Endodermal cell (in vitro differentiated cells): ENCODE data around the gene FLT3LG. TPM values are rescaled to one million over a fixed set of nuclear protein-coding genes. Genes with fewer than 3 reads are reported as not detected.

Experiments used
- DNase-seq: peaks from one replicate; pipeline ENCODE4 v3.0.0-alpha.2; 2017
- H3K27ac ChIP-seq: 2 replicates; pipeline ENCODE4 v1.5.1; 2013; ENCODE audit warnings: mild to moderate bottlenecking, low read depth, low read length, moderate library complexity
- H3K27me3 ChIP-seq: 2 replicates; pipeline ENCODE4 v1.6.1; 2013; ENCODE audit warnings: mild to moderate bottlenecking, low read length, moderate library complexity; ENCODE audit not compliant: insufficient read depth, control insufficient read depth, poor library complexity, severe bottlenecking
- H3K36me3 ChIP-seq: 2 replicates; pipeline ENCODE4 v1.7.0; 2013; ENCODE audit warnings: mild to moderate bottlenecking, low read length, moderate library complexity; ENCODE audit not compliant: control insufficient read depth, insufficient read depth
- H3K4me1 ChIP-seq: one replicate; pipeline ENCODE4 v1.7.0; 2013; ENCODE audit warnings: low read length; ENCODE audit not compliant: control insufficient read depth, insufficient read depth
- H3K4me3 ChIP-seq: 2 replicates; pipeline ENCODE4 v1.5.1; 2013; ENCODE audit warnings: mild to moderate bottlenecking, low read length, moderate library complexity
- H3K9ac ChIP-seq: 2 replicates; pipeline ENCODE4 v1.6.1; 2013; ENCODE audit warnings: mild to moderate bottlenecking, low read length, moderate library complexity; ENCODE audit not compliant: poor library complexity, severe bottlenecking; ENCODE audit errors: extremely low read depth
- H3K9me3 ChIP-seq: 2 replicates; pipeline ENCODE4 v1.6.1; 2013; ENCODE audit warnings: mild to moderate bottlenecking, low read length, moderate library complexity; ENCODE audit not compliant: control insufficient read depth
- H3K27ac Mint-ChIP-seq: 2 replicates; pipeline ENCODE4 v1.8.0; 2020; ENCODE audit warnings: mixed read lengths
- H3K27me3 Mint-ChIP-seq: 2 replicates; pipeline ENCODE4 v1.8.0; 2021; ENCODE audit warnings: mild to moderate bottlenecking, mixed read lengths; ENCODE audit not compliant: insufficient read depth
- H3K36me3 Mint-ChIP-seq: 2 replicates; pipeline ENCODE4 v1.8.0; 2020; ENCODE audit warnings: low read depth, mixed read lengths
- H3K4me1 Mint-ChIP-seq: 2 replicates; pipeline ENCODE4 v1.8.0; 2020; ENCODE audit warnings: mixed read lengths
- H3K4me3 Mint-ChIP-seq: 2 replicates; pipeline ENCODE4 v1.8.0; 2020; ENCODE audit warnings: mild to moderate bottlenecking, moderate library complexity, mixed read lengths
- H3K9me3 Mint-ChIP-seq: 2 replicates; pipeline ENCODE4 v1.8.0; 2020; ENCODE audit warnings: mild to moderate bottlenecking, mixed read lengths
- WGBS, 2 experiments: methylation state at CpG; one replicate each; pipeline versions ENCODE4 v1.1.5 to v1.1.7; 2013; ENCODE audit warnings: missing lambda C conversion rate in 2 of 2, mixed read lengths in 1 of 2; ENCODE audit not compliant: insufficient coverage in 1 of 2, insufficient read length in 1 of 2; 5-methylcytosine and 5-hydroxymethylcytosine counted together
- total RNA-seq, 2 donors: library from RNA; stranded (reverse); fragmentation: NEBNext Ultra II Directional in 1 of 2; extraction: Animal tissue kit (Norgen Biotek cat#: 25700) in 1 of 2; gene quantifications; 2 replicates in 1 of 2; 3 replicates in 1 of 2; pipeline ENCODE4 v1.2.1, GENCODE V29; 2021
- TF ChIP-seq, protein P1 (sequence below): fragments of 200-600 bp; sonication (generic); conservative IDR thresholded peaks from 2 replicates; pipeline ENCODE4 v1.5.0; 2021; ENCODE audit warnings: antibody characterized with exemption, mild to moderate bottlenecking

Gene FLT3LG
- total RNA-seq, 2 donors from 2014 or later = 0.75 to 2.3 TPM

DNA sequence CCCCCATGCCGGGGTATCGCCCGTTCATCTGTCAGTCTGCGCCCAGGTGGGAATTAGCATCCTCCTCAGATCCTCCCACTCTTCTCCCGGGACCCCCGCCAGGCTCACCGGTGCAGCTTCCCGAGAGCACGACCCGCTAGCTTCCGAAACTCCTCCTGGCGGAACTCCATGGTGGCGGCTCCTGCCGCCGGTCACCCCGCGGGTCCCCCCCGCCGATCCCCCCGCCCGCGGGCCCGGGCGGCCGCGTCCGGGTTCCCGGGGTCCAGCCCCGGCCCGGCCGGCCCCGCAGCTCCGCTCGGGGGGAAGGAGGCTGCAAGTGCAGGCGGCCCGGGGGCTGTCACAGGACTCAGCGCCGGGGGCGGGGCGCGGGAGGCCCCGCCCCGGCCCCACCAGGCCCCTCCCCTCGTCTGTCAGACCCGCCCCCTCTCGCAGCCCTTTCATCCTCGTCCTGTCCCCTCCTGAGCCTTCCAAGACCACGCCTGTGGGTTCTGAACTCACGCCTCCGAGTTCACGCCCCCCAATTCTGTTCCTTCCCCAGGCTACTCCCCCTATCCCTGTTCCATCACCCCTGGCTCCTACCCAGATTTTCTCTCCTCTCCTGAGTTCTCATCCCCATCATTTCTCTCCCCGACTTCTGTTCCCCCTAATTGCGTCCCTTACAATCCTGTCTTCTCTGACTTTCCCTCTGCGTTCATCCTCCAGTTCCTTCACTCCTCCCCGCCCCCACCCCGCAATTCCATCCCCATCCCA, 32.6 kb upstream of the FLT3LG start, which contains the start of gene SLC17A7:
Gene SLC17A7, minus strand, starts transcription at position 318 of the 750 bp plus-strand sequence. Its CDS starts 148 bp downstream, at position 170.
- Mint-ChIP-seq H3K27me3 (peaks cover 63% of the 10 kb centered on the region), H3K4me1 (no peaks in the 10 kb centered on the region), H3K9me3 (no peaks in the 10 kb centered on the region), H3K36me3 (peaks cover 5% of the 10 kb centered on the region), H3K27ac (no peak within 1 kb of the TSS), H3K4me3 (peak within 1 kb of the TSS; percentile 64)
- H3K4me1 ChIP-seq = no peaks in the 10 kb centered on the region
- peak; percentile 91 for DNase-seq
- 2 to 6% methylated on average over 12 to 56 of the region's 56 CpGs for WGBS, 2 experiments
- H3K4me3 ChIP-seq = peak within 1 kb of the TSS; percentile 56
- no peaks in the 10 kb centered on the region for H3K36me3 ChIP-seq
- no peak within 1 kb of the TSS for H3K27ac ChIP-seq
- no peak within 1 kb of the TSS for H3K9ac ChIP-seq
- peaks cover 63% of the 10 kb centered on the region for H3K27me3 ChIP-seq
- TF ChIP-seq, protein P1, sequence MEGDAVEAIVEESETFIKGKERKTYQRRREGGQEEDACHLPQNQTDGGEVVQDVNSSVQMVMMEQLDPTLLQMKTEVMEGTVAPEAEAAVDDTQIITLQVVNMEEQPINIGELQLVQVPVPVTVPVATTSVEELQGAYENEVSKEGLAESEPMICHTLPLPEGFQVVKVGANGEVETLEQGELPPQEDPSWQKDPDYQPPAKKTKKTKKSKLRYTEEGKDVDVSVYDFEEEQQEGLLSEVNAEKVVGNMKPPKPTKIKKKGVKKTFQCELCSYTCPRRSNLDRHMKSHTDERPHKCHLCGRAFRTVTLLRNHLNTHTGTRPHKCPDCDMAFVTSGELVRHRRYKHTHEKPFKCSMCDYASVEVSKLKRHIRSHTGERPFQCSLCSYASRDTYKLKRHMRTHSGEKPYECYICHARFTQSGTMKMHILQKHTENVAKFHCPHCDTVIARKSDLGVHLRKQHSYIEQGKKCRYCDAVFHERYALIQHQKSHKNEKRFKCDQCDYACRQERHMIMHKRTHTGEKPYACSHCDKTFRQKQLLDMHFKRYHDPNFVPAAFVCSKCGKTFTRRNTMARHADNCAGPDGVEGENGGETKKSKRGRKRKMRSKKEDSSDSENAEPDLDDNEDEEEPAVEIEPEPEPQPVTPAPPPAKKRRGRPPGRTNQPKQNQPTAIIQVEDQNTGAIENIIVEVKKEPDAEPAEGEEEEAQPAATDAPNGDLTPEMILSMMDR = peak; percentile 24
- no peaks in the 10 kb centered on the region for H3K9me3 ChIP-seq

GRCh38 chr19:49441960-49442350, 32.1 kb upstream of the FLT3LG start:
- 20 to 21% methylated on average over 10 to 14 of the region's 14 CpGs for WGBS, 2 experiments
- Mint-ChIP-seq H3K27ac (no peak overlapping the region), H3K27me3 (peaks cover 58% of the 10 kb centered on the region), H3K4me1 (no peaks in the 10 kb centered on the region), H3K4me3 (peak overlapping the region; percentile 64), H3K36me3 (peaks cover 10% of the 10 kb centered on the region), H3K9me3 (no peaks in the 10 kb centered on the region)
- Histone ChIP-seq H3K27me3 (peaks cover 57% of the 10 kb centered on the region), H3K27ac (no peak overlapping the region), H3K36me3 (peaks cover 2% of the 10 kb centered on the region), H3K9me3 (no peaks in the 10 kb centered on the region), H3K9ac (no peak overlapping the region), H3K4me1 (no peaks in the 10 kb centered on the region), H3K4me3 (peak overlapping the region; percentile 56)
- TF ChIP-seq, protein P1 = no peak
- DNase-seq = no peak

- Histone ChIP-seq H3K4me3 (peak overlapping the region; percentile 56), H3K4me1 (no peaks in the 10 kb centered on the region), H3K9me3 (no peaks in the 10 kb centered on the region), H3K36me3 (peaks cover 4% of the 10 kb centered on the region), H3K9ac (no peak overlapping the region), H3K27me3 (peaks cover 53% of the 10 kb centered on the region), H3K27ac (no peak overlapping the region)
- 7 to 11% methylated on average over 6 to 11 of the region's 11 CpGs for WGBS, 2 experiments
- TF ChIP-seq, protein P1 = no peak
- no peak for DNase-seq
- peaks cover 14% of the 10 kb centered on the region for H3K36me3 Mint-ChIP-seq
- H3K4me1 Mint-ChIP-seq = no peaks in the 10 kb centered on the region
- no peaks in the 10 kb centered on the region for H3K9me3 Mint-ChIP-seq
- H3K4me3 Mint-ChIP-seq = peak overlapping the region; percentile 64
- H3K27me3 Mint-ChIP-seq = peaks cover 54% of the 10 kb centered on the region
- no peak overlapping the region for H3K27ac Mint-ChIP-seq
Observed at GRCh38 chr19:49442354-49442753, 31.7 kb upstream of the FLT3LG start.
